SJCRH30 (cell line): ENCODE results near the gene JOSD1. TPM values are rescaled to one million over a fixed set of nuclear protein-coding genes. Genes with fewer than 3 reads are reported as not detected.
"Not testable (repeated sequence)": the region's sequence is repeated elsewhere in the genome, so short reads cannot be mapped to it uniquely, and the experiment has no call there.

Experiments
- DNase-seq, 2 experiments: peaks; one replicate each; pipeline ENCODE4 v3.0.0-alpha.2; 2015 to 2020
- H3K27ac ChIP-seq: fragments of 250-450 bp; sonication (Bioruptor Pico); 2 replicates; pipeline ENCODE4 v1.5.1; 2020; ENCODE audit warnings: mild to moderate bottlenecking, moderate library complexity
- H3K27me3 ChIP-seq: fragments of 250-450 bp; sonication (Bioruptor Pico); 2 replicates; pipeline ENCODE4 v1.5.1; 2020; ENCODE audit warnings: mild to moderate bottlenecking, moderate library complexity
- H3K36me3 ChIP-seq: fragments of 250-450 bp; sonication (Bioruptor Pico); 2 replicates; pipeline ENCODE4 v1.5.1; 2020; ENCODE audit warnings: mild to moderate bottlenecking, moderate library complexity
- H3K4me1 ChIP-seq: fragments of 250-450 bp; sonication (Bioruptor Pico); 2 replicates; pipeline ENCODE4 v1.5.1; 2020; ENCODE audit warnings: mild to moderate bottlenecking, moderate library complexity
- H3K4me3 ChIP-seq: fragments of 250-450 bp; sonication (Bioruptor Pico); 2 replicates; pipeline ENCODE4 v1.5.1; 2020; ENCODE audit warnings: mild to moderate bottlenecking, moderate library complexity
- H3K9me3 ChIP-seq: fragments of 250-450 bp; sonication (Bioruptor Pico); replicated peaks from 2 replicates; pipeline ENCODE4 v1.5.1; 2020; ENCODE audit warnings: mild to moderate bottlenecking, moderate library complexity
- total RNA-seq: library from RNA; depleted of rRNA; stranded (reverse); fragments of >200 nt; shearing (Covaris generic); gene quantifications from 2 replicates; pipeline ENCODE4 v1.2.3, GENCODE V29; 2014; rRNA removed

JOSD1 gene
- total RNA-seq, 1 experiment from 2014 or later = 25.9 TPM

DNA sequence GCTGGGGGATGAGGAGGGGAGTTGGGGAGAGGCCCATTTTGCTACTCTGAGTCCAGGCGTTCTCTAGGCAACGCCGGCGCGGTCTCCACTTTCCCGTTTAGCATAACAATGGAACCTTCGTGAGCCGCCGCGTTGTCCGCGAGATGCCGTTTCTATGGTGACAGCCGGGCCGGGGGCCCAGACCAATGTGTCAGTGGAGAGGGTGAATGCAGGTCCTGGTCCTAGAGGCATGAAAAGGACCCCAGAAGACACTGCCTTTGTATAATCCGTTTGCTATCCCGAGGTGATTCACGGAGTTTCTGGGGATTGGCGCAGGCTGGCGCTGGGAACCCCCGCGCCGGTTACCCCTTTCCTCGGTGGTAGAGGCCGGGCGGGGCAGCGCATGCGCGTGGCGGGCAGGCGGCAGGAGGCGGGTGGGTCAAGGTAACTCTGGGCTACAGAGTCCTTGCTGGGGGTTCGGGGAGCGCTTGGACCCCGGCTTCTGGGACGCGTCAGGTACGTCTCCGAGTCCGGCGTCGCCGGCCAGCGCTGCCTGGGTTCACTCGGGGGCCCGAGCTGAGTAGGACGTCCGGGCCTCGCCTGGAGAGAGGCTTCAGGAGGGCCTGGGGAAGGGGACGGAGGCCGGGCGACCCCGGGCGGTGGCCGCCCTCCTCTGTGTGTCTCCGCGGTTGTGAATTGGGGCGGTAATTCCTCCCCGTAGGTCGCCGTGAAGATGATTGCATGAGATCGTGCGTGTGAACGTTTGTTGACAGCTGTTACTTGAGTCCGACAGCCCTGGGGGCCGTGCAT is 44.3 kb downstream of the JOSD1 start, which contains the start of the genes CBY1 and FAM227A:
CBY1 (plus strand) TSS at position 383 of the 789 bp plus-strand sequence. CDS start 11,417 bp downstream, outside the sequence.
FAM227A (minus strand) TSS at position 137 of the 789 bp plus-strand sequence. CDS start 6,224 bp downstream, outside the sequence.
- Histone ChIP-seq H3K9me3 (no peaks in the 10 kb centered on the region), H3K4me1 (no peaks in the 10 kb centered on the region; the same call in 1 of the 2 replicates), H3K36me3 (no peaks in the 10 kb centered on the region), H3K4me3 (peak within 1 kb of the TSS; percentile 77), H3K27ac (peak within 1 kb of the TSS; percentile 93), H3K27me3 (no peaks in the 10 kb centered on the region)
- peak; percentile 82 to 84 for DNase-seq

DNA sequence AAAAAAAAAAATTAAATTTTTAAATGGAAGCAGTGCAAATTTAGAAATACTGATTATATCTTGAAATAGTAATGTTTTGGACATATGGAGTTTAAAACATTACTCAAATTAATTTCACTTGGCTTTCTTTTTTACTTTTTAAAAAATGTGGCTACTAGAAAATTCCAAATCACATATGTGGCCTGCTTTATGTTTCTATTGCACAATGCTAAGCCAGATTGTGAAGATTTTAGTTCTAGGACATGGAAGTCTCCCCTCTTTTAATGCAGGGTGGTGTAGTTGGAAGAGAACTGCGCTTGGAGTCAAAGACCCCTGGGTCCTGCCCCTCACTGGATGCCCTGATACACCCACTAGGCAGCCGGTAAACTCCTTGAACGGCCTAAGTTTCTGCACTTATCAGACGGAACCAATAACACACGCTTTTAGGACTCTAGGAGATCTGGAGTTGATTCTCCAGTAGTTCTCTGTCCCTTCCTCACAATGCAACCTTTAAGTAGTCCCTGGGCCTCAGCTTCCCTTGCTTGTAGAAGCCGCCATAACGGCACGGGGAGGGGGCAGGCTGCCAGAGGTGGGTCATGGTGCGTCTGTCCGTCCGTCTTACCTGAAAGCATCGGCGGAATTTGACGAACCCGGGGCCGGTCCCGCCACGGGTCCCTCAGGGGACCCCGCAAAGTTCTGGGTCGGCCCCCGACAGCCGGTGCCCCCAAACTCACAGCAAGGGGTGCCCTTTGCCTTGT is 45.1 kb downstream of the JOSD1 start:
- Histone ChIP-seq H3K27me3 (no peaks in the 10 kb centered on the region), H3K9me3 (no peaks in the 10 kb centered on the region), H3K4me3 (peak overlapping the region; percentile 77), H3K27ac (peak overlapping the region; percentile 93), H3K4me1 (no peaks in the 10 kb centered on the region; the same call in 1 of the 2 replicates), H3K36me3 (no peaks in the 10 kb centered on the region)
- DNase-seq = peak; percentile 9 to 22

DNA sequence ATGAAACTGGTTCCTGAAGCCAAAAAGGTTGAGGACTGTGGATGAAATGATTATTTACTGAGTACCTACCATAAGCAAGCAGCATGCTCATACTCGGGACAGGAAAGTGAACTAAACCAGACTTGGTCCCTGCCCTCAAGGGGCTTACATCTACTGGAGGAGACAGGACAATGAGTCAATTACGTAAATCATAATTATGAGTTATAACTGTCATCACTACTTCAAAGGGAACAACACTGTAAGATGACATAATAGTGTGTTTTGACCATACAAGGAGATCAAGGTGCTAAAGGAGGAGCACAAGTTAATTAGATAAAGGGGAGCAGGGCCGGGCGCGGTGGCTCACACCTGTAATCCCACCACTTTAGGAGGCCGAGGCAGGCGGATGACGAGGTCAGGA is 47.0 kb downstream of the JOSD1 start:
- H3K27ac ChIP-seq = no peak overlapping the region
- H3K9me3 ChIP-seq = no peaks in the 10 kb centered on the region
- no peak for DNase-seq
- H3K4me3 ChIP-seq = no peak overlapping the region
- no peaks in the 10 kb centered on the region; the same call in 1 of the 2 replicates for H3K4me1 ChIP-seq
- H3K36me3 ChIP-seq = no peaks in the 10 kb centered on the region
- H3K27me3 ChIP-seq = no peaks in the 10 kb centered on the region

DNA sequence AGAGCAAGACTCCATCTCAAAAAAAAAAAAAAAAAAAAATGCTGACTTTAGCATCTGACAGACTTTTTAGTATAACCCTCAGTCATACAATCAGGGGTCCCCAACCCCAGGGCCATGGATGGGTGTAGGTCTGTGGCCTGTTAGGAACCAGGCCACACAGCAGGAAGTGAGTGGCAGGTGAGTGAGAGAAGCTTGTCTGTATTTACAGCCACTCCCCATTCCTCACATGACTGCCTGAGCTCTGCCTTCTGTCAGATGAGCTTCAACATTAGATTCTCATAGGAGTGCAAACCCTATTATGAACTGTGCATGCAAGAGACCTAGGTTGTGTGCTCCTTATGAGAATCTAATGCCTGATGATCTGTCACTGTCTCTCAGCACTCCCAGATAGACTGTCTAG is 47.9 kb downstream of the JOSD1 start:
- no peak overlapping the region for H3K4me3 ChIP-seq
- H3K9me3 ChIP-seq = no peaks in the 10 kb centered on the region
- no peaks in the 10 kb centered on the region for H3K27me3 ChIP-seq
- H3K36me3 ChIP-seq = no peaks in the 10 kb centered on the region
- no peak for DNase-seq
- no peak overlapping the region for H3K27ac ChIP-seq
- no peaks in the 10 kb centered on the region; the same call in 1 of the 2 replicates for H3K4me1 ChIP-seq

DNA sequence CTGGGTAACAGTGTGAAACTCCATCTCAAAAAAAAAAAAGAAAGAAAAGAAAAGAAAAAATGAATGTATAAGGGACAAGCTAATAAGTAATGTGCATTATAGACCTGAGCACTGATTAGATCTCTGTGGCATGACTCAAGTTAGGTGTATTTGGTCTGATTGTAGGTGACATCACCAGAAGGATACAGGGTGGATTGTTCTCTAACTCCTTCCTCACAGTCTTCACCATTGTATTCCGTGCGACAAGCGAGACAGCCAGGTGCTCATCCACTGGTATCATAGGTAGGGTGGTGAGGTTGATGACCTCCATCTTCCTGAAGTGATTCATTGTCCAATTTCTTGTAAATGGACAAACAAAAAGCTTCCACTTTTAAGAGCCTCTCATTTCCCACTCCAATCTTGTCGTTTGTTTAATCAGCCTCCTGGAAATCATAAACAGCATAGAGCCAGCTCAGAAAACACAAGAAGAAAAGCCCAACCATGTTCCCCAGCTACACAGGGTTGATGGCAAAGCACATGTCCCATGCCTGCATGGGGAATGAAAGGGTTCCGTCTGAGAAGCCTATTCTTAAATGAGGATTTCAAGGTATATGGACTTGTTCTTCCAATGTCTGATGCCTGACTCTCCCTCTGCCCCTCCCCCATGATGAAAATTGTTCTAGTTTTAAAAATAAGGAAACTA is 50.8 kb downstream of the JOSD1 start:
- Histone ChIP-seq H3K27ac (no peak overlapping the region), H3K4me3 (no peak overlapping the region), H3K36me3 (no peaks in the 10 kb centered on the region), H3K4me1 (no peaks in the 10 kb centered on the region), H3K27me3 (no peaks in the 10 kb centered on the region), H3K9me3 (no peaks in the 10 kb centered on the region)
- no peak for DNase-seq

DNA sequence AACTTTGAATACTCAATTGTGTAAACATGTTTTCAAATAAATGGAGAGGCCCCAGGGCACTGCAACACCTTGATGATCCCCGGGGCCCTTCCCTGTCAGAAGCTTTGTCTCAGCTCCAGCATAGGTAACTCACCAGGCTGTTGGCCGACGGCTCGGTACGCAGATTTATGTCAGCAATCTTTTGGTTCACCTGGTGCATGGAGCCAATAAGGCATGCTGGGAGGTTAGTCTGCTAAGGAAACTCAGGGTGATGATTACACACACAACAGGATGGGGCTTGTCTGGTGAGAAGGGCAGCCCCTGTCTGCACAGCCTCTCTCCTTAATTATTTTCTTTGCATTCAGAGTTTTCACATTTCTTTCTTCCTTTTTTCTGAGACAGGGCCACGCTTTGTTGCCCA is 55.3 kb downstream of the JOSD1 start:
- Histone ChIP-seq H3K27ac (no peak overlapping the region), H3K4me1 (no peaks in the 10 kb centered on the region), H3K36me3 (no peaks in the 10 kb centered on the region), H3K9me3 (no peaks in the 10 kb centered on the region), H3K4me3 (no peak overlapping the region), H3K27me3 (no peaks in the 10 kb centered on the region)
- no peak for DNase-seq

DNA sequence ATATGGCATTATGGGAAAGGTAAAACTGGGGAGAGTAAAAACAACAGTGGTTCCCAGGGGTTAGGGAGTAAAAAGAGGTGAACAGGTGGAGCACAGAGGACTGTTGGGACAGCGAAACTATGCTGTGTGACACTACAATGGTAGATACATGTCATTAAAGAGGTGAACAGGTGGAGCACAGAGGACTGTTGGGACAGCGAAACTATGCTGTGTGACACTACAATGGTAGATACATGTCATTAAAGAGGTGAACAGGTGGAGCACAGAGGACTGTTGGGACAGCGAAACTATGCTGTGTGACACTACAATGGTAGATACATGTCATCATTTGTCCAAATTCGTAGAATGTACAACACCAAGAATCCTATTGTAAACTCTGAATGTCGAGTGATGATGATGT is 56.5 kb downstream of the JOSD1 start:
- H3K27ac ChIP-seq, H3K36me3 ChIP-seq, H3K27me3 ChIP-seq, H3K9me3 ChIP-seq, H3K4me3 ChIP-seq, H3K4me1 ChIP-seq, DNase-seq: not testable (repeated sequence)

DNA sequence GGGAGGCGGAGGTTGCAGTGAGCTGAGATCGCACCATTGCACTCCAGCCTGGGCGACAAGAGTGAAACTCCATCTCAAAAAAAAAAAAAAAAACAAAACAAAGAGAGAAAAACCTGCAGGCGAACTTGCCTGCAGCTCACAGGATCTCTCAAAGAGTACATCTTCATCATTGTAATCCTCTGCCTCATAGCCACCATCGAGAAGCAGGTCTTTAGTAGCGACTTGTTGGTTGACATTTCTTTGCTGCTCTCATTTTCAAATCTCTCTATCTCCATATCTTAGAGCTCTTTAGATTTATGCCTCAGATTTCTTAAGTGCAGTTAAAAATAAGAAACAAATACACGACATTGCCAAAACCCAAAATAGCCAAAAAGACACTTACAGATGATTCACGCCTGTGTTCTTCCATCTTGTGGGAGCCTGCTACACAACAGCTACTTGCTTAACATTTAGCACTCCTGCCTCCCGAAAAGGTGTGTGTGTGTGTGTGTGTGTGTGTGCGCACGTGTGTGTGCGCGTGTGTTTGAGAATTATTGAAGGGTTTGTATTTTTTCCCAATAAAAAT is 59.2 kb downstream of the JOSD1 start:
- Histone ChIP-seq H3K36me3 (no peaks in the 10 kb centered on the region), H3K27ac (no peak overlapping the region), H3K27me3 (no peaks in the 10 kb centered on the region), H3K4me3 (no peak overlapping the region), H3K9me3 (no peaks in the 10 kb centered on the region), H3K4me1 (peaks cover 11% of the 10 kb centered on the region)
- no peak for DNase-seq

DNA sequence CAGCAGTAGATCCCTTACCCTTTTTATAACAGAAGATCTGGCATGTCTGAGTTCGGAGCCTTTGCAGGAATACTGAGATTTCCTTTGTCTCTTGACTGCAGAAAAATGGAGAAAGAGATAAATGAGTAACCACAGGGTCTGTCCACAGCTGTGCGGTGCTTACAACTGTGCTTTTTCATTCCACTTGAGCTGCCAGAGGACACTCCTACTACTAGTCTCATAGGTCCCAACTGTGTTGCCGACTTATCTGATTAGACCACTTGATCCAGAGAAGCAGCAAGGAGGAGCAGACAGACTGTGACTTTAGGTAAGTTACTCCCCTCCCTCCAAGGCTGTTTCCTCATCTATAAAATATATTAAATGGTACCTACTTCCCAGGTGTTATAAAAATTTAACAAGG is 62.0 kb downstream of the JOSD1 start:
- peak; percentile 50 to 73 for DNase-seq

DNA sequence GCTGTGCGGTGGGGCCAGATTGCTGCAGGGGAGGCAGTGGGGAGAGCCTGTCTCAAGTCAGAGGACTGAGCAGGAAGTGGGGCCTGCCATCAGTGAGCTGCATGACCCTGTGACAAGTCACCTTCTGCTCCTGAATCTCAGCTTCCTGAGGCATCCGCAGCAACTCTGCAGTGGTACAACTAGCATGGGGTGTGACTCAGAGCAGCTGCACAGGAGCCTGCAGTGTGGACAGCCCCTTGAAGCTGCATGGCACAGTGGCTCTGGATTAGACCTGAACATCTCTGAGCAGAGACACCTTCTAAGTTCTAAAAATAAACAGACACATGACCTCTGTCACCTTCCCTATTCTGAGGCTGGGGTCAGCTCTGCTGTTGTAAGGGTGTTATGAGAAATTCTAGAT is 62.5 kb downstream of the JOSD1 start:
- Histone ChIP-seq H3K4me1 (peaks cover 11% of the 10 kb centered on the region), H3K9me3 (no peaks in the 10 kb centered on the region), H3K36me3 (no peaks in the 10 kb centered on the region), H3K27me3 (no peaks in the 10 kb centered on the region), H3K4me3 (no peak overlapping the region), H3K27ac (peak overlapping the region; percentile 45; the same call in 1 of the 2 replicates)
- DNase-seq = peak; percentile 46 to 52

More for the DNA sequence above, 62.0 kb downstream of the JOSD1 start:
- Histone ChIP-seq H3K9me3 (no peaks in the 10 kb centered on the region), H3K27ac (peak overlapping the region; percentile 45; the same call in 1 of the 2 replicates), H3K27me3 (no peaks in the 10 kb centered on the region), H3K4me3 (no peak overlapping the region), H3K4me1 (peaks cover 11% of the 10 kb centered on the region), H3K36me3 (no peaks in the 10 kb centered on the region)

Other genes with a start within 250 kb of the JOSD1 start
- 0.04 and 0.25 TPM in 2 replicates for gene KCNJ4, start 245.7 kb downstream of the JOSD1 start, total RNA-seq
- gene KDELR3, start 232.8 kb downstream of the JOSD1 start, total RNA-seq = 2.2 and 2.3 TPM in 2 replicates
- gene DDX17, start 194.6 kb downstream of the JOSD1 start, total RNA-seq = 302 and 356 TPM in 2 replicates
- gene DMC1, start 130.8 kb downstream of the JOSD1 start, total RNA-seq = not detected in 2 replicates
- 0.47 and 0.66 TPM in 2 replicates for gene FAM227A, start 44.6 kb downstream of the JOSD1 start, total RNA-seq
- 8.2 and 9.9 TPM in 2 replicates for gene CBY1, start 44.3 kb downstream of the JOSD1 start, total RNA-seq
- gene TOMM22, start 19.0 kb downstream of the JOSD1 start, total RNA-seq = 79.0 and 84.3 TPM in 2 replicates
- 27.2 and 28.1 TPM in 2 replicates for gene GTPBP1, start 5.0 kb upstream of the JOSD1 start, total RNA-seq
- 67.3 TPM in 2 replicates for gene SUN2, start 55.1 kb upstream of the JOSD1 start, total RNA-seq
- gene DNAL4, start 93.2 kb upstream of the JOSD1 start, total RNA-seq = 4.3 and 4.7 TPM in 2 replicates
- gene NPTXR, start 143.1 kb upstream of the JOSD1 start, total RNA-seq = 0.08 and 0.10 TPM in 2 replicates
- gene CBX6, start 171.3 kb upstream of the JOSD1 start, total RNA-seq = 37.7 and 40.5 TPM in 2 replicates